ENCODE results near the gene TVP23C.

TVP23C gene

GRCh38 chr17:15465045-15465701, 98.1 kb downstream of the TVP23C start:
- no peak for DNase-seq (ENCODE audit: low read depth)

- no peak for DNase-seq (ENCODE audit: low read depth)
Observed at GRCh38 chr17:15464231-15464985, 98.9 kb downstream of the TVP23C start.

- DNase-seq (ENCODE audit: low read depth): no peak
Observed at GRCh38 chr17:15462976-15463772, 100.1 kb downstream of the TVP23C start.

- DNase-seq (ENCODE audit: low read depth): no peak
Observed at GRCh38 chr17:15457723-15458094, 105.6 kb downstream of the TVP23C start.

GRCh38 chr17:15456972-15457722, 106.1 kb downstream of the TVP23C start:
- no peak for DNase-seq (ENCODE audit: low read depth)

GRCh38 chr17:15456496-15456895, 106.8 kb downstream of the TVP23C start:
- DNase-seq (ENCODE audit: low read depth): no peak

GRCh38 chr17:15454346-15454745, 108.9 kb downstream of the TVP23C start:
- DNase-seq (ENCODE audit: low read depth): no peak

GRCh38 chr17:15453782-15454181, 109.5 kb downstream of the TVP23C start:
- no peak for DNase-seq (ENCODE audit: low read depth)

- DNase-seq (ENCODE audit: low read depth): no peak
Observed at GRCh38 chr17:15453246-15453645, 110.0 kb downstream of the TVP23C start.

GRCh38 chr17:15452746-15453145, 110.5 kb downstream of the TVP23C start:
- no peak for DNase-seq (ENCODE audit: low read depth)
